Right cardiac atrium (tissue), 5 donors: ENCODE results near the gene MYOZ1. TPM values are rescaled to one million over a fixed set of nuclear protein-coding genes. Genes with fewer than 3 reads are reported as not detected.
A peak's percentile ranks its signal among the peaks of the same experiment; 100 is the strongest.
"Not testable (repeated sequence)": the region's sequence is repeated elsewhere in the genome, so short reads cannot be mapped to it uniquely, and the experiment has no call there.

Experiments
- ATAC-seq, 2 donors: fragments of 200-7000 bp; cut with Tn5 transposase; one replicate each; pipeline versions ENCODE4 v1.8.0 to v1.9.1; 2020; ENCODE audit warnings: moderate library complexity in 2 of 2, mild to moderate bottlenecking in 1 of 2
- DNase-seq, 3 donors: peaks; one replicate each; pipeline ENCODE4 v3.0.0-alpha.2; 2020
- H3K27ac ChIP-seq: one replicate; pipeline ENCODE4 v1.5.1; 2013; ENCODE audit warnings: mild to moderate bottlenecking, low read length, control low read depth, moderate library complexity
- H3K27me3 ChIP-seq: one replicate; pipeline ENCODE4 v1.6.1; 2013; ENCODE audit not compliant: control insufficient read depth, insufficient read depth
- H3K4me1 ChIP-seq: one replicate; pipeline ENCODE4 v1.6.1; 2013; ENCODE audit warnings: low read length; ENCODE audit not compliant: control insufficient read depth, insufficient read depth
- H3K4me3 ChIP-seq: one replicate; pipeline ENCODE4 v1.5.1; 2013; ENCODE audit warnings: low read length, control low read depth
- H3K9me3 ChIP-seq: one replicate; pipeline ENCODE4 v1.6.1; 2013; ENCODE audit warnings: low read length; ENCODE audit not compliant: control insufficient read depth
- WGBS: extraction: QIAGEN DNeasy Blood & Tissue Kit; methylation state at CpG from one replicate; pipeline ENCODE4 v1.1.7; 2013; 5-methylcytosine and 5-hydroxymethylcytosine counted together
- intact Hi-C, 4 donors: fragments of 100-400 bp; cut with DNase I; formaldehyde crosslinking; loops; one replicate each; pipeline versions ENCODE4 v1.11.0 to v1.14.0; 2022 to 2023
- long read RNA-seq, 4 donors: library from polyadenylated mRNA; unstranded; transcript quantifications; one replicate each; pipeline ENCODE4 v2.0.0, GENCODE V29; 2020 to 2021
- polyA plus RNA-seq: library from polyadenylated mRNA; stranded (reverse); fragments of 200-250 nt; gene quantifications from one replicate; pipeline ENCODE4 v1.2.3, GENCODE V29; 2013
- total RNA-seq, 4 donors: library from RNA; stranded (reverse); fragmentation: NEBNext Ultra II Directional; extraction: Animal tissue kit (Norgen Biotek cat#: 25700); gene quantifications; one replicate each; pipeline ENCODE4 v1.2.1, GENCODE V29; 2021
- donor health status: healthy with polysubstance abuse.
- donor health status: DM: no; HTN: yes; CAD: no.
- donor health status: DM: no; HTN: no; CAD: no.
- donor health status: DM: no; HTN: yes; CAD: no; lungs with severe emphysema.
- donor health status: DM: yes; HTN: yes; CAD: no.

MYOZ1 gene
- total RNA-seq (100 to 1,000 TPM in 1 of 4 donors, 10 to 100 TPM in 3; 19.5 to 101 (median 52.3) TPM), polyA plus RNA-seq (72.6 TPM)
- long read RNA-seq, donor 1, transcript MYOZ1-201 (6 exons, 1,541 nt), result major isoform, 27 of 29 reads
- long read RNA-seq, donor 1, partial matches to known transcripts, result 2 of 29 reads
- long read RNA-seq, donor 1, other reads (novel, unspliced or antisense), result 0 of 29 reads
- long read RNA-seq, donor 2, transcript MYOZ1-201 (6 exons, 1,541 nt), result major isoform, 28 of 33 reads
- long read RNA-seq, donor 2, partial matches to known transcripts, result 3 of 33 reads
- long read RNA-seq, donor 2, other reads (novel, unspliced or antisense), result 2 of 33 reads
- long read RNA-seq, donor 3, transcript MYOZ1-201 (6 exons, 1,541 nt), result major isoform, 31 of 36 reads
- long read RNA-seq, donor 3, partial matches to known transcripts, result 2 of 36 reads
- long read RNA-seq, donor 3, other reads (novel, unspliced or antisense), result 3 of 36 reads
- long read RNA-seq, donor 4, transcript MYOZ1-201 (6 exons, 1,541 nt), result major isoform, 34 of 42 reads
- long read RNA-seq, donor 4, partial matches to known transcripts, result 3 of 42 reads
- long read RNA-seq, donor 4, other reads (novel, unspliced or antisense), result 5 of 42 reads

GRCh38 chr10:73641328-73642060 lies at the start of gene MYOZ1:
TSS of gene MYOZ1 (minus strand) at chr10:73641474. CDS start at chr10:73640017, 1,457 bp downstream.
- Histone ChIP-seq H3K9me3 (no peaks in the 10 kb centered on the region), H3K27me3 (no peaks in the 10 kb centered on the region), H3K4me3 (peak within 1 kb of the TSS; percentile 27), H3K27ac (peak within 1 kb of the TSS; percentile 43), H3K4me1 (peaks cover 3% of the 10 kb centered on the region)
- ATAC-seq (peak; percentile 5 to 9), DNase-seq (no peak)
- 40% methylated on average over 9 of the region's 9 CpGs for WGBS
- intact Hi-C loops, result no loop called here

- intact Hi-C loops, H3K4me3 ChIP-seq, H3K4me1 ChIP-seq, DNase-seq, H3K9me3 ChIP-seq, H3K27ac ChIP-seq, ATAC-seq, H3K27me3 ChIP-seq: not testable (repeated sequence)
- 94% methylated on average over 6 of the region's 6 CpGs for WGBS
These were observed 49.5 kb upstream of the MYOZ1 start for GRCh38 chr10:73690755-73691154.

- DNase-seq, result peak in 1 of 3 donors; percentile 65
- WGBS, result 95% methylated on average over 25 of the region's 28 CpGs
- H3K27ac ChIP-seq, H3K4me1 ChIP-seq, H3K4me3 ChIP-seq, H3K9me3 ChIP-seq, ATAC-seq, intact Hi-C loops, H3K27me3 ChIP-seq: not testable (repeated sequence)
These were observed 48.3 kb upstream of the MYOZ1 start for GRCh38 chr10:73689596-73689995.

GRCh38 chr10:73687641-73688040 lies 46.4 kb upstream of the MYOZ1 start:
- DNase-seq, H3K4me1 ChIP-seq, H3K9me3 ChIP-seq, ATAC-seq, intact Hi-C loops, H3K27me3 ChIP-seq, H3K4me3 ChIP-seq, H3K27ac ChIP-seq: not testable (repeated sequence)
- 92% methylated on average over 1 of the region's 1 CpG for WGBS

- DNase-seq, H3K27ac ChIP-seq, H3K4me3 ChIP-seq, H3K4me1 ChIP-seq, intact Hi-C loops, ATAC-seq, H3K9me3 ChIP-seq, H3K27me3 ChIP-seq: not testable (repeated sequence)
- 83% methylated on average over 13 of the region's 20 CpGs for WGBS
These were observed 33.3 kb upstream of the MYOZ1 start for GRCh38 chr10:73674546-73674945.

GRCh38 chr10:73668378-73668777 lies 27.1 kb upstream of the MYOZ1 start:
- intact Hi-C loops, H3K27ac ChIP-seq, ATAC-seq, DNase-seq, H3K27me3 ChIP-seq, H3K4me1 ChIP-seq, H3K4me3 ChIP-seq, H3K9me3 ChIP-seq: not testable (repeated sequence)
- WGBS, result 89% methylated on average over 2 of the region's 4 CpGs

GRCh38 chr10:73666153-73666809 lies 25.0 kb upstream of the MYOZ1 start:
- H3K4me1 ChIP-seq, H3K4me3 ChIP-seq, ATAC-seq, H3K27me3 ChIP-seq, H3K27ac ChIP-seq, intact Hi-C loops, H3K9me3 ChIP-seq, DNase-seq: not testable (repeated sequence)
- 56% methylated on average over 4 of the region's 5 CpGs for WGBS

GRCh38 chr10:73665581-73665980 lies 24.3 kb upstream of the MYOZ1 start:
- H3K27me3 ChIP-seq, DNase-seq, H3K9me3 ChIP-seq, ATAC-seq, H3K4me1 ChIP-seq, H3K27ac ChIP-seq, H3K4me3 ChIP-seq, intact Hi-C loops: not testable (repeated sequence)
- 79% methylated on average over 3 of the region's 3 CpGs for WGBS

- H3K27me3 ChIP-seq, H3K9me3 ChIP-seq, H3K27ac ChIP-seq, ATAC-seq, intact Hi-C loops, DNase-seq, H3K4me3 ChIP-seq, H3K4me1 ChIP-seq: not testable (repeated sequence)
- 79% methylated on average over 13 of the region's 13 CpGs for WGBS
These were observed 23.1 kb upstream of the MYOZ1 start for GRCh38 chr10:73664156-73665040.

GRCh38 chr10:73663621-73664020 lies 22.3 kb upstream of the MYOZ1 start:
- H3K27ac ChIP-seq, DNase-seq, H3K4me3 ChIP-seq, H3K9me3 ChIP-seq, ATAC-seq, H3K4me1 ChIP-seq, H3K27me3 ChIP-seq, intact Hi-C loops: not testable (repeated sequence)
- WGBS, result 81% methylated on average over 10 of the region's 10 CpGs
